ENCODE measurements around the gene SGCD. TPM values are rescaled to one million over a fixed set of nuclear protein-coding genes. Genes with fewer than 3 reads are reported as not detected.

Gene SGCD
- polyA plus RNA-seq, 1 donor (not counting 4 experiments of a cell fraction or from before 2014, with no cell fraction given): not detected

GRCh38 chr5:156621719-156622118, 294.8 kb downstream of the SGCD start:
- no peak for TF ChIP-seq EZH2 (IDR thresholded peaks at IDR 0.05; ENCODE audit: low read length)
- TF ChIP-seq, protein P1, sequence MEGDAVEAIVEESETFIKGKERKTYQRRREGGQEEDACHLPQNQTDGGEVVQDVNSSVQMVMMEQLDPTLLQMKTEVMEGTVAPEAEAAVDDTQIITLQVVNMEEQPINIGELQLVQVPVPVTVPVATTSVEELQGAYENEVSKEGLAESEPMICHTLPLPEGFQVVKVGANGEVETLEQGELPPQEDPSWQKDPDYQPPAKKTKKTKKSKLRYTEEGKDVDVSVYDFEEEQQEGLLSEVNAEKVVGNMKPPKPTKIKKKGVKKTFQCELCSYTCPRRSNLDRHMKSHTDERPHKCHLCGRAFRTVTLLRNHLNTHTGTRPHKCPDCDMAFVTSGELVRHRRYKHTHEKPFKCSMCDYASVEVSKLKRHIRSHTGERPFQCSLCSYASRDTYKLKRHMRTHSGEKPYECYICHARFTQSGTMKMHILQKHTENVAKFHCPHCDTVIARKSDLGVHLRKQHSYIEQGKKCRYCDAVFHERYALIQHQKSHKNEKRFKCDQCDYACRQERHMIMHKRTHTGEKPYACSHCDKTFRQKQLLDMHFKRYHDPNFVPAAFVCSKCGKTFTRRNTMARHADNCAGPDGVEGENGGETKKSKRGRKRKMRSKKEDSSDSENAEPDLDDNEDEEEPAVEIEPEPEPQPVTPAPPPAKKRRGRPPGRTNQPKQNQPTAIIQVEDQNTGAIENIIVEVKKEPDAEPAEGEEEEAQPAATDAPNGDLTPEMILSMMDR (optimal IDR thresholded peaks at IDR 0.05 in 1 of 3, IDR thresholded peaks at IDR 0.05 in 1 of 3, conservative IDR thresholded peaks at IDR 0.05 in 1 of 3; ENCODE audit: extremely low read depth in 1 of 3, insufficient read depth in 2 of 3, low read length in 3 of 3): no peak
- FAIRE-seq: no peak
- H4K20me1 ChIP-seq (ENCODE audit: control insufficient read depth, extremely low read depth, insufficient read depth, low read length): no peaks in the 10 kb centered on the region
- no peaks in the 10 kb centered on the region for H3K27me3 ChIP-seq (ENCODE audit: control insufficient read depth, extremely low read depth, insufficient read depth, low read length)
- no peaks in the 10 kb centered on the region for H3K9me1 ChIP-seq (ENCODE audit: control insufficient read depth, extremely low read depth, insufficient read depth, low read length)
- dilution Hi-C loops (cut with MboI; ENCODE audit: extremely low pct_ligation_motif_present, low sequenced_read_pairs): no loop called here
- no peaks in the 10 kb centered on the region for H3K36me3 ChIP-seq (ENCODE audit: control insufficient read depth in 2 of 2, extremely low read depth in 1 of 2, insufficient read depth in 2 of 2, low read length in 2 of 2)
- H3K4me3 ChIP-seq (ENCODE audit: control insufficient read depth in 2 of 3, extremely low read depth in 1 of 3, insufficient read depth in 2 of 3, low read depth in 1 of 3, low read length in 3 of 3): no peak overlapping the region
- H3K79me2 ChIP-seq (ENCODE audit: control insufficient read depth, insufficient read depth, low read length): no peaks in the 10 kb centered on the region
- no peak for DNase-seq (ENCODE audit: low read depth, low spot score)
- H3K9ac ChIP-seq (ENCODE audit: control insufficient read depth, extremely low read depth, insufficient read depth, low read length): no peak overlapping the region
- no peak overlapping the region for H3K27ac ChIP-seq (ENCODE audit: control insufficient read depth, insufficient read depth, low read length)
- H3K4me1 ChIP-seq (ENCODE audit: control insufficient read depth, extremely low read depth, insufficient read depth, low read length): no peaks in the 10 kb centered on the region
- no peak overlapping the region for H3K4me2 ChIP-seq (ENCODE audit: control insufficient read depth, extremely low read depth, insufficient read depth, low read depth, low read length)
- H3K9me3 ChIP-seq (ENCODE audit: control insufficient read depth, low read depth, low read length): no peaks in the 10 kb centered on the region
- H2AFZ ChIP-seq (ENCODE audit: control insufficient read depth, low read length): no peak overlapping the region

DNA sequence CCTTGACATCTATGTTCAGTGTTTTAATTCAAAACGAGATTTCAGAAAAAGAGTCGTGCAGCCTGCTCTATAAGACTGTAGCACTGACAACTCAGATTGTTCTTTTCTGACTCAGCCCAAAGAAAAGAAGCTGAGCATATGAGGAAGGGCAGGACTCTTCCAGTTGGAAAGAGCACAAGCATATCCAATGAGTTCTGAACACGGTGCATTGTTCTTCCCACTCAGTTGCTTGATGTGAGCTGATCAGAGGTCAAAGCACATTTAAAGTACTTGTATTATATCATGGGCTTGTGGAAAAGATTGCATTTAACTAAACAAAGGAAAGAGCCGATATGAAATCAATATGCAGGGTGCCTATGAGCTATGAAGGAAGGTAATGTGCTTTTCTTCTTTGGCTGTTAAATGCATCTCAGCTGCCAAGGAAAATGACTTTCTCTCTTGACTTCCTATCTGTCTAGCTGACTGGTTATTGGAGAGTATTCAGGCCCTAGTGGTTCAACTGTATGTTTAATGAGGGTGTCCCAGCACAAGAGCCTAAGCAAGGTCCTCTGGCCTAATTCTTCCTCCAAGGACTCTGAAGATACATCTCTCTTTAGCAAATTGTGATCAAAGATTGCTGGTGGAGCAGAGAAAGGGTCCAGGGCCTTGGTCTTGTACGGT, 296.5 kb downstream of the SGCD start:
- Histone ChIP-seq H4K20me1 (ENCODE audit: control insufficient read depth, extremely low read depth, insufficient read depth, low read length) (no peaks in the 10 kb centered on the region), H3K4me3 (ENCODE audit: control insufficient read depth in 2 of 3, extremely low read depth in 1 of 3, insufficient read depth in 2 of 3, low read depth in 1 of 3, low read length in 3 of 3) (no peak overlapping the region), H2AFZ (ENCODE audit: control insufficient read depth, low read length) (no peak overlapping the region), H3K27ac (ENCODE audit: control insufficient read depth, insufficient read depth, low read length) (no peak overlapping the region), H3K4me2 (ENCODE audit: control insufficient read depth, extremely low read depth, insufficient read depth, low read depth, low read length) (no peak overlapping the region), H3K4me1 (ENCODE audit: control insufficient read depth, extremely low read depth, insufficient read depth, low read length) (no peaks in the 10 kb centered on the region), H3K9ac (ENCODE audit: control insufficient read depth, extremely low read depth, insufficient read depth, low read length) (no peak overlapping the region), H3K9me1 (ENCODE audit: control insufficient read depth, extremely low read depth, insufficient read depth, low read length) (no peaks in the 10 kb centered on the region), H3K79me2 (ENCODE audit: control insufficient read depth, insufficient read depth, low read length) (no peaks in the 10 kb centered on the region), H3K27me3 (ENCODE audit: control insufficient read depth, extremely low read depth, insufficient read depth, low read length) (no peaks in the 10 kb centered on the region), H3K9me3 (ENCODE audit: control insufficient read depth, low read depth, low read length) (no peaks in the 10 kb centered on the region), H3K36me3 (ENCODE audit: control insufficient read depth in 2 of 2, extremely low read depth in 1 of 2, insufficient read depth in 2 of 2, low read length in 2 of 2) (no peaks in the 10 kb centered on the region)
- dilution Hi-C loops (cut with MboI; ENCODE audit: extremely low pct_ligation_motif_present, low sequenced_read_pairs): no loop called here
- TF ChIP-seq, protein P1 (optimal IDR thresholded peaks at IDR 0.05 in 1 of 3, IDR thresholded peaks at IDR 0.05 in 1 of 3, conservative IDR thresholded peaks at IDR 0.05 in 1 of 3; ENCODE audit: extremely low read depth in 1 of 3, insufficient read depth in 2 of 3, low read length in 3 of 3): no peak
- TF ChIP-seq EZH2 (IDR thresholded peaks at IDR 0.05; ENCODE audit: low read length): no peak
- FAIRE-seq: no peak
- no peak for DNase-seq (ENCODE audit: low read depth, low spot score)
